GM06990 (cell line): ENCODE data around the gene COX4I2.
"Not testable (repeated sequence)": the region's sequence is repeated elsewhere in the genome, so short reads cannot be mapped to it uniquely, and the experiment has no call there.

Experiments
- DNase-seq: peaks from one replicate; pipeline ENCODE4 v3.0.0-alpha.2; 2011; ENCODE audit not compliant: insufficient read length; ENCODE audit errors: extremely low read depth
- H3K27me3 ChIP-seq: replicated peaks from 2 replicates; pipeline ENCODE4 v1.6.0; 2011; ENCODE audit warnings: low read length; ENCODE audit not compliant: control insufficient read depth, insufficient read depth
- H3K36me3 ChIP-seq: 2 replicates; pipeline ENCODE4 v1.5.1; 2011; ENCODE audit warnings: low read length; ENCODE audit not compliant: control insufficient read depth, insufficient read depth
- H3K4me3 ChIP-seq: replicated peaks from 2 replicates; pipeline ENCODE4 v1.5.1; 2011; ENCODE audit warnings: low read depth, mild to moderate bottlenecking, control low read depth, low read length
- CTCF ChIP-seq: IDR thresholded peaks from 2 replicates; pipeline ENCODE4 v1.5.1; 2011; ENCODE audit warnings: low read length, control low read depth, mild to moderate bottlenecking, inconsistent platforms; ENCODE audit not compliant: insufficient read depth, poor library complexity, severe bottlenecking

The COX4I2 gene

GRCh38 chr20:31665753-31666152, 28.0 kb downstream of the COX4I2 start:
- DNase-seq = no peak
- Histone ChIP-seq H3K27me3 (no peaks in the 10 kb centered on the region), H3K4me3 (no peak overlapping the region), H3K36me3 (peaks cover 19% of the 10 kb centered on the region)
- TF ChIP-seq CTCF = no peak

GRCh38 chr20:31666258-31667042, 28.7 kb downstream of the COX4I2 start:
- no peak for TF ChIP-seq CTCF
- Histone ChIP-seq H3K36me3 (peaks cover 20% of the 10 kb centered on the region), H3K4me3 (no peak overlapping the region)

GRCh38 chr20:31667315-31668285, 29.9 kb downstream of the COX4I2 start:
- DNase-seq = no peak
- Histone ChIP-seq H3K4me3 (no peak overlapping the region), H3K36me3 (peaks cover 23% of the 10 kb centered on the region), H3K27me3 (no peaks in the 10 kb centered on the region)
- TF ChIP-seq CTCF = no peak

More at GRCh38 chr20:31666258-31667042, 28.7 kb downstream of the COX4I2 start:
- DNase-seq = no peak
- no peaks in the 10 kb centered on the region for H3K27me3 ChIP-seq

GRCh38 chr20:31668944-31669343, 31.2 kb downstream of the COX4I2 start:
- H3K4me3 ChIP-seq, DNase-seq, H3K27me3 ChIP-seq: not testable (repeated sequence)
- peaks cover 23% of the 10 kb centered on the region for H3K36me3 ChIP-seq

- no peaks in the 10 kb centered on the region for H3K27me3 ChIP-seq
- H3K36me3 ChIP-seq = peaks cover 18% of the 10 kb centered on the region
- no peak overlapping the region for H3K4me3 ChIP-seq
- TF ChIP-seq CTCF = no peak
- no peak for DNase-seq
Observed at GRCh38 chr20:31669876-31670275, 32.2 kb downstream of the COX4I2 start.
